ENCODE data around the gene SMYD3.
"Not testable (repeated sequence)": the region's sequence is repeated elsewhere in the genome, so short reads cannot be mapped to it uniquely, and the experiment has no call there.

The SMYD3 gene

GRCh38 chr1:246364415-246364941 is 142.6 kb downstream of the SMYD3 start:
- Mint-ChIP-seq H3K4me3 (no peak overlapping the region), H3K27me3 (no peaks in the 10 kb centered on the region), H3K36me3 (ENCODE audit: low read depth) (no peaks in the 10 kb centered on the region), H3K9me3 (peaks cover 23% of the 10 kb centered on the region), H3K27ac (no peak overlapping the region), H3K4me1 (ENCODE audit: low read depth) (no peaks in the 10 kb centered on the region)
- intact Hi-C loops (cut with micrococcal nuclease): no loop called here

GRCh38 chr1:246357014-246357598 is 150.0 kb downstream of the SMYD3 start:
- H3K4me1 Mint-ChIP-seq (ENCODE audit: low read depth); H3K36me3 Mint-ChIP-seq (ENCODE audit: low read depth); H3K27me3 Mint-ChIP-seq; H3K27ac Mint-ChIP-seq; intact Hi-C loops (cut with micrococcal nuclease); H3K4me3 Mint-ChIP-seq: not testable (repeated sequence)
- peaks cover 44% of the 10 kb centered on the region for H3K9me3 Mint-ChIP-seq

- Mint-ChIP-seq H3K9me3 (peaks cover 30% of the 10 kb centered on the region), H3K27me3 (no peaks in the 10 kb centered on the region), H3K27ac (no peak overlapping the region), H3K4me1 (ENCODE audit: low read depth) (no peaks in the 10 kb centered on the region), H3K4me3 (no peak overlapping the region), H3K36me3 (ENCODE audit: low read depth) (no peaks in the 10 kb centered on the region)
- intact Hi-C loops (cut with micrococcal nuclease): no loop called here
Observed at GRCh38 chr1:246355411-246356230, 151.5 kb downstream of the SMYD3 start.

GRCh38 chr1:246351721-246352120 is 155.4 kb downstream of the SMYD3 start:
- Mint-ChIP-seq H3K36me3 (ENCODE audit: low read depth) (no peaks in the 10 kb centered on the region), H3K27ac (no peak overlapping the region)

GRCh38 chr1:246350745-246351144 is 156.3 kb downstream of the SMYD3 start:
- Mint-ChIP-seq H3K4me3 (no peak overlapping the region), H3K4me1 (ENCODE audit: low read depth) (no peaks in the 10 kb centered on the region), H3K36me3 (ENCODE audit: low read depth) (no peaks in the 10 kb centered on the region), H3K27me3 (no peaks in the 10 kb centered on the region), H3K27ac (no peak overlapping the region), H3K9me3 (peaks cover 9% of the 10 kb centered on the region)
- intact Hi-C loops (cut with micrococcal nuclease): no loop called here

More at GRCh38 chr1:246351721-246352120, 155.4 kb downstream of the SMYD3 start:
- Mint-ChIP-seq H3K27me3 (no peaks in the 10 kb centered on the region), H3K4me1 (ENCODE audit: low read depth) (no peaks in the 10 kb centered on the region), H3K4me3 (no peak overlapping the region), H3K9me3 (peaks cover 3% of the 10 kb centered on the region)
- intact Hi-C loops (cut with micrococcal nuclease): no loop called here

GRCh38 chr1:246343937-246344336 is 163.1 kb downstream of the SMYD3 start:
- Mint-ChIP-seq H3K36me3 (ENCODE audit: low read depth) (no peaks in the 10 kb centered on the region), H3K27me3 (no peaks in the 10 kb centered on the region), H3K9me3 (peaks cover 9% of the 10 kb centered on the region), H3K27ac (no peak overlapping the region), H3K4me3 (no peak overlapping the region), H3K4me1 (ENCODE audit: low read depth) (no peaks in the 10 kb centered on the region)
- intact Hi-C loops (cut with micrococcal nuclease): no loop called here

- Mint-ChIP-seq H3K4me1 (ENCODE audit: low read depth) (no peaks in the 10 kb centered on the region), H3K27ac (no peak overlapping the region), H3K9me3 (peaks cover 9% of the 10 kb centered on the region), H3K4me3 (no peak overlapping the region), H3K27me3 (no peaks in the 10 kb centered on the region), H3K36me3 (ENCODE audit: low read depth) (no peaks in the 10 kb centered on the region)
- intact Hi-C loops (cut with micrococcal nuclease): no loop called here
Observed at GRCh38 chr1:246343251-246343650, 163.8 kb downstream of the SMYD3 start.

- Mint-ChIP-seq H3K9me3 (no peaks in the 10 kb centered on the region), H3K4me1 (ENCODE audit: low read depth) (no peaks in the 10 kb centered on the region), H3K27ac (no peak overlapping the region), H3K27me3 (no peaks in the 10 kb centered on the region), H3K4me3 (no peak overlapping the region), H3K36me3 (ENCODE audit: low read depth) (no peaks in the 10 kb centered on the region)
- intact Hi-C loops (cut with micrococcal nuclease): no loop called here
Observed at GRCh38 chr1:246338546-246338945, 168.5 kb downstream of the SMYD3 start.

GRCh38 chr1:246338098-246338497 is 169.0 kb downstream of the SMYD3 start:
- Mint-ChIP-seq H3K27me3 (no peaks in the 10 kb centered on the region), H3K4me3 (no peak overlapping the region), H3K27ac (no peak overlapping the region), H3K4me1 (ENCODE audit: low read depth) (no peaks in the 10 kb centered on the region), H3K9me3 (no peaks in the 10 kb centered on the region), H3K36me3 (ENCODE audit: low read depth) (no peaks in the 10 kb centered on the region)
- intact Hi-C loops (cut with micrococcal nuclease): no loop called here

- H3K9me3 Mint-ChIP-seq: no peaks in the 10 kb centered on the region
- no peaks in the 10 kb centered on the region for H3K4me1 Mint-ChIP-seq (ENCODE audit: low read depth)
- H3K27me3 Mint-ChIP-seq: no peaks in the 10 kb centered on the region
- intact Hi-C loops (cut with micrococcal nuclease): no loop called here
- no peaks in the 10 kb centered on the region for H3K36me3 Mint-ChIP-seq (ENCODE audit: low read depth)
- H3K4me3 Mint-ChIP-seq: no peak overlapping the region
- no peak overlapping the region for H3K27ac Mint-ChIP-seq
Observed at GRCh38 chr1:246335151-246335550, 171.9 kb downstream of the SMYD3 start.

- H3K36me3 Mint-ChIP-seq (ENCODE audit: low read depth): no peaks in the 10 kb centered on the region
- H3K4me1 Mint-ChIP-seq (ENCODE audit: low read depth): no peaks in the 10 kb centered on the region
- H3K27ac Mint-ChIP-seq: no peak overlapping the region
- H3K4me3 Mint-ChIP-seq: no peak overlapping the region
- no peaks in the 10 kb centered on the region for H3K9me3 Mint-ChIP-seq
- intact Hi-C loops (cut with micrococcal nuclease): no loop called here
- H3K27me3 Mint-ChIP-seq: no peaks in the 10 kb centered on the region
Observed at GRCh38 chr1:246333855-246334254, 173.2 kb downstream of the SMYD3 start.

- H3K4me3 Mint-ChIP-seq: no peak overlapping the region
- no peaks in the 10 kb centered on the region for H3K4me1 Mint-ChIP-seq (ENCODE audit: low read depth)
- no peaks in the 10 kb centered on the region for H3K27me3 Mint-ChIP-seq
- no peaks in the 10 kb centered on the region for H3K9me3 Mint-ChIP-seq
- no peak overlapping the region for H3K27ac Mint-ChIP-seq
- intact Hi-C loops (cut with micrococcal nuclease): no loop called here
- H3K36me3 Mint-ChIP-seq (ENCODE audit: low read depth): no peaks in the 10 kb centered on the region
Observed at GRCh38 chr1:246332078-246332477, 175.0 kb downstream of the SMYD3 start.

- Mint-ChIP-seq H3K4me1 (ENCODE audit: low read depth) (no peaks in the 10 kb centered on the region), H3K27ac (no peak overlapping the region), H3K27me3 (no peaks in the 10 kb centered on the region), H3K36me3 (ENCODE audit: low read depth) (no peaks in the 10 kb centered on the region), H3K4me3 (no peak overlapping the region), H3K9me3 (no peaks in the 10 kb centered on the region)
- intact Hi-C loops (cut with micrococcal nuclease): no loop called here
Observed at GRCh38 chr1:246329900-246330299, 177.2 kb downstream of the SMYD3 start.

- H3K4me1 Mint-ChIP-seq (ENCODE audit: low read depth); H3K36me3 Mint-ChIP-seq (ENCODE audit: low read depth); H3K27me3 Mint-ChIP-seq; H3K27ac Mint-ChIP-seq; intact Hi-C loops (cut with micrococcal nuclease); H3K9me3 Mint-ChIP-seq; H3K4me3 Mint-ChIP-seq: not testable (repeated sequence)
Observed at GRCh38 chr1:246329292-246329691, 177.8 kb downstream of the SMYD3 start.

All from dendritic cell treated with granulocyte-macrophage colony-stimulating factor and Interleukin-4, amounts not matched to agents 40 ng/mL and 50 ng/mL, for 4 days (primary cell).